B cell (primary cell): ENCODE measurements around the gene CCL4L2. TPM values are rescaled to one million over a fixed set of nuclear protein-coding genes. Genes with fewer than 3 reads are reported as not detected.
A peak's percentile ranks its signal among the peaks of the same experiment; 100 is the strongest.
"Not testable (repeated sequence)": the region's sequence is repeated elsewhere in the genome, so short reads cannot be mapped to it uniquely, and the experiment has no call there.

Source experiments
- ATAC-seq: fragments of 200-7000 bp; cut with Tn5 transposase; one replicate; pipeline ENCODE4 v1.10.0; 2021; ENCODE audit warnings: low read depth, mild to moderate bottlenecking, moderate number of reproducible peaks, moderate library complexity
- CTCF ChIA-PET: fragments of 350-600 bp; sonication (Branson Sonifier 250); formaldehyde crosslinking; loops from one replicate; lab custom pipeline; 2021; ENCODE audit warnings: antibody characterized with exemption, inconsistent platforms; lab: Charles Lee
- POLR2A ChIA-PET: fragments of 350-600 bp; sonication (Branson Sonifier 250); formaldehyde crosslinking; loops from one replicate; lab custom pipeline; 2021; ENCODE audit warnings: antibody characterized with exemption; lab: Charles Lee
- DNase-seq: peaks from one replicate; pipeline ENCODE4 v3.0.0; 2013
- H2AFZ ChIP-seq: 2 replicates; pipeline ENCODE4 v1.6.1; 2012; ENCODE audit warnings: mild to moderate bottlenecking, low read depth, low read length; ENCODE audit not compliant: insufficient read depth, poor library complexity, severe bottlenecking
- H3K27ac ChIP-seq, 2 donors: 1 replicate in 1 of 2; 2 replicates in 1 of 2; pipeline ENCODE4 v1.5.1; 2012 to 2013; ENCODE audit warnings: low read length in 2 of 2, mild to moderate bottlenecking in 2 of 2, moderate library complexity in 1 of 2
- H3K27me3 ChIP-seq, 4 experiments: fragments of 200-600 bp in 1 of 4; sonication (generic) in 1 of 4; replicated peaks in 1 of 4; 1 replicate in 2 of 4; 2 replicates in 2 of 4; pipeline versions ENCODE4 v1.6.1 to v1.7.0; 2013 to 2016; ENCODE audit warnings: low read length in 3 of 4, mild to moderate bottlenecking in 2 of 4, mixed read lengths in 1 of 4, moderate library complexity in 1 of 4; ENCODE audit not compliant: insufficient read depth in 4 of 4, control insufficient read depth in 3 of 4; ENCODE audit errors: control extremely low read depth in 1 of 4
- H3K36me3 ChIP-seq, 2 experiments: replicated peaks in 1 of 2; 1 replicate in 1 of 2; 2 replicates in 1 of 2; pipeline versions ENCODE4 v1.6.1 to v1.7.1; 2013; ENCODE audit warnings: low read length in 1 of 2; ENCODE audit not compliant: insufficient read depth in 2 of 2, control insufficient read depth in 1 of 2; ENCODE audit errors: control extremely low read depth in 1 of 2, extremely low read depth in 1 of 2
- H3K4me1 ChIP-seq, 2 donors: fragments of 200-600 bp in 1 of 2; sonication (generic) in 1 of 2; 1 replicate in 1 of 2; 2 replicates in 1 of 2; pipeline versions ENCODE4 v1.5.1 to v1.6.1; 2013 to 2017; ENCODE audit warnings: low read length in 2 of 2; ENCODE audit not compliant: control insufficient read depth in 2 of 2, insufficient read depth in 2 of 2
- H3K4me2 ChIP-seq: replicated peaks from 2 replicates; pipeline ENCODE3; 2012; ENCODE audit warnings: mild to moderate bottlenecking, low read depth, low read length; ENCODE audit not compliant: poor library complexity, severe bottlenecking
- H3K4me3 ChIP-seq, 5 experiments: fragments of 200-600 bp in 1 of 5; sonication (generic) in 1 of 5; 1 replicate in 3 of 5; 2 replicates in 2 of 5; pipeline versions ENCODE4 v1.5.1 to v1.7.0; 2011 to 2016; ENCODE audit warnings: low read length in 4 of 5, mild to moderate bottlenecking in 4 of 5, low read depth in 2 of 5, control low read depth in 1 of 5, moderate library complexity in 1 of 5; ENCODE audit not compliant: insufficient read depth in 1 of 5; ENCODE audit errors: control extremely low read depth in 1 of 5, extremely low read depth in 1 of 5
- H3K79me2 ChIP-seq: fragments of 200-600 bp; sonication (generic); one replicate; pipeline ENCODE4 v1.6.0; 2016; ENCODE audit warnings: low read length; ENCODE audit not compliant: control insufficient read depth, insufficient read depth
- H3K9ac ChIP-seq: fragments of 200-600 bp; sonication (generic); 2 replicates; pipeline ENCODE4 v1.6.1; 2017; ENCODE audit warnings: mild to moderate bottlenecking, low read length, moderate library complexity
- H3K9me3 ChIP-seq, 3 donors: one replicate each; pipeline versions ENCODE4 v1.6.1 to v1.7.1; 2013; ENCODE audit warnings: low read length in 2 of 3; ENCODE audit not compliant: control insufficient read depth in 2 of 3, insufficient read depth in 1 of 3; ENCODE audit errors: control extremely low read depth in 1 of 3
- H4K20me1 ChIP-seq: 2 replicates; pipeline ENCODE4 v1.6.0; 2012; ENCODE audit warnings: mild to moderate bottlenecking, low read length; ENCODE audit not compliant: insufficient read depth, control insufficient read depth, poor library complexity, severe bottlenecking
- H3K27ac Mint-ChIP-seq: one replicate; pipeline ENCODE4 v1.8.0; 2021; ENCODE audit warnings: mixed read lengths
- H3K27me3 Mint-ChIP-seq: one replicate; pipeline ENCODE4 v1.8.0; 2021; ENCODE audit warnings: mixed read lengths
- H3K4me1 Mint-ChIP-seq: one replicate; pipeline ENCODE4 v1.8.0; 2021; ENCODE audit warnings: mixed read lengths
- H3K4me3 Mint-ChIP-seq: one replicate; pipeline ENCODE4 v1.8.0; 2021; ENCODE audit warnings: mixed read lengths
- H3K9me3 Mint-ChIP-seq: one replicate; pipeline ENCODE4 v1.8.0; 2022; ENCODE audit warnings: mixed read lengths; ENCODE audit not compliant: insufficient read depth
- WGBS: methylation state at CpG from one replicate; pipeline ENCODE4 v1.1.5; 2013; ENCODE audit warnings: missing lambda C conversion rate; ENCODE audit not compliant: insufficient coverage; 5-methylcytosine and 5-hydroxymethylcytosine counted together
- intact Hi-C: fragments of 100-400 bp; cut with micrococcal nuclease; formaldehyde crosslinking; loops from one replicate; pipeline ENCODE4 v1.10.0; 2022
- polyA minus RNA-seq: library from RNA; depleted of rRNA, polyadenylated mRNA; stranded (reverse); fragments of >200 nt; gene quantifications from 2 replicates; pipeline ENCODE4 v1.2.3, GENCODE V29; 2012
- polyA plus RNA-seq: library from polyadenylated mRNA; depleted of rRNA; stranded (reverse); fragments of >200 nt; gene quantifications from 2 replicates; pipeline ENCODE4 v1.2.3, GENCODE V29; 2012
- total RNA-seq, 2 donors: library from RNA; stranded (reverse); fragments of 120-200 nt in 1 of 2; gene quantifications; 1 replicate in 1 of 2; 2 replicates in 1 of 2; pipeline versions ENCODE4 v1.2.3 to v1.2.4, GENCODE V29; 2013 to 2022

CCL4L2 gene
- 0.53 and 1.2 TPM in 2 replicates for total RNA-seq
- 0.61 TPM for total RNA-seq (2013)
- 0.42 and 3.1 TPM in 2 replicates for polyA plus RNA-seq
- polyA minus RNA-seq, result 0.51 and 0.57 TPM in 2 replicates

GRCh38 chr17:36210439-36211211, at the start of gene CCL4L2:
Gene CCL4L2 (plus strand): TSS chr17:36211063.
- H3K4me1 Mint-ChIP-seq, result peaks cover 40% of the 10 kb centered on the region
- ATAC-seq, result peak; percentile 91
- CTCF ChIA-PET, H3K79me2 ChIP-seq, H4K20me1 ChIP-seq, H3K9ac ChIP-seq, H3K9me3 ChIP-seq, H3K36me3 ChIP-seq, H3K9me3 Mint-ChIP-seq, POLR2A ChIA-PET, intact Hi-C loops, H2AFZ ChIP-seq: not testable (repeated sequence)
- Histone ChIP-seq H3K4me2 (peak within 1 kb of the TSS; percentile 25), H3K27me3 (peaks cover 0 to 57% (median 0%) of the 10 kb centered on the region in 4 experiments), H3K4me3 (peak within 1 kb of the TSS in 1 of 5 experiments; percentile 11), H3K27ac (peak within 1 kb of the TSS in 1 of 2 donors; percentile 24), H3K4me1 (peaks cover 50 to 58% of the 10 kb centered on the region in 2 donors)
- peak within 1 kb of the TSS; percentile 45 for H3K4me3 Mint-ChIP-seq
- H3K27ac Mint-ChIP-seq, result peak within 1 kb of the TSS; percentile 56
- peak; percentile 71 for DNase-seq
- H3K27me3 Mint-ChIP-seq, result peaks cover 25% of the 10 kb centered on the region
- WGBS, result no CpG with 5 or more reads among the region's 7 CpGs

GRCh38 chr17:36168836-36169235, 42.0 kb upstream of the CCL4L2 start:
- H3K27me3 ChIP-seq, H3K4me3 Mint-ChIP-seq, H3K27ac ChIP-seq, H4K20me1 ChIP-seq, H3K9me3 Mint-ChIP-seq, DNase-seq, H2AFZ ChIP-seq, ATAC-seq, H3K4me1 Mint-ChIP-seq, H3K79me2 ChIP-seq, H3K36me3 ChIP-seq, POLR2A ChIA-PET, H3K27ac Mint-ChIP-seq, CTCF ChIA-PET, H3K27me3 Mint-ChIP-seq, H3K4me3 ChIP-seq, H3K4me2 ChIP-seq, H3K9me3 ChIP-seq, H3K4me1 ChIP-seq, intact Hi-C loops, H3K9ac ChIP-seq: not testable (repeated sequence)
- 40% methylated on average over 1 of the region's 8 CpGs for WGBS

GRCh38 chr17:36176536-36176935, 34.3 kb upstream of the CCL4L2 start, which contains the start of gene TBC1D3B:
Gene TBC1D3B (minus strand): TSS chr17:36176636. CDS start chr17:36175050, 1,586 bp downstream.
- H3K9ac ChIP-seq, DNase-seq, H3K27ac Mint-ChIP-seq, H3K4me2 ChIP-seq, CTCF ChIA-PET, H3K79me2 ChIP-seq, H3K4me1 ChIP-seq, H3K36me3 ChIP-seq, intact Hi-C loops, H3K27me3 ChIP-seq, ATAC-seq, H4K20me1 ChIP-seq, H3K9me3 Mint-ChIP-seq, H3K27me3 Mint-ChIP-seq, H3K27ac ChIP-seq, H3K4me3 ChIP-seq, H3K4me3 Mint-ChIP-seq, H3K4me1 Mint-ChIP-seq, H2AFZ ChIP-seq, POLR2A ChIA-PET, H3K9me3 ChIP-seq: not testable (repeated sequence)
- WGBS, result no CpG with 5 or more reads among the region's 11 CpGs
